NCI-H1694 treated with DMSO at 0.1 percent for 48 hours (cell line): ENCODE measurements around the gene ESR2.
"Not testable (repeated sequence)": the region's sequence is repeated elsewhere in the genome, so short reads cannot be mapped to it uniquely, and the experiment has no call there.

ENCODE experiments used
- DNase-seq: peaks from one replicate; lab custom pipeline; 2025; lab: John Stamatoyannopoulos, UW

ESR2 gene

GRCh38 chr14:64196814-64197411 is 97.3 kb downstream of the ESR2 start:
- DNase-seq = peak; percentile 88

GRCh38 chr14:64196056-64196455 is 98.1 kb downstream of the ESR2 start:
- DNase-seq = no peak

- DNase-seq = no peak
Observed at GRCh38 chr14:64195199-64195598, 99.0 kb downstream of the ESR2 start.

GRCh38 chr14:64194404-64194803 is 99.8 kb downstream of the ESR2 start:
- DNase-seq = no peak

- DNase-seq = no peak
Observed at GRCh38 chr14:64193821-64194220, 100.3 kb downstream of the ESR2 start.

- no peak for DNase-seq
Observed at GRCh38 chr14:64191756-64192155, 102.4 kb downstream of the ESR2 start.

- DNase-seq = no peak
Observed at GRCh38 chr14:64190974-64191502, 103.1 kb downstream of the ESR2 start.

- no peak for DNase-seq
Observed at GRCh38 chr14:64187331-64187730, 106.8 kb downstream of the ESR2 start.

- DNase-seq = no peak
Observed at GRCh38 chr14:64186231-64187129, 107.7 kb downstream of the ESR2 start.

- DNase-seq = no peak
Observed at GRCh38 chr14:64185184-64185583, 109.0 kb downstream of the ESR2 start.

GRCh38 chr14:64184103-64184729 is 110.0 kb downstream of the ESR2 start:
- DNase-seq = no peak

- DNase-seq = not testable (repeated sequence)
Observed at GRCh38 chr14:64182908-64183307, 111.3 kb downstream of the ESR2 start.

GRCh38 chr14:64178814-64179213 is 115.4 kb downstream of the ESR2 start:
- DNase-seq = no peak

GRCh38 chr14:64176330-64176729 is 117.8 kb downstream of the ESR2 start:
- no peak for DNase-seq

- no peak for DNase-seq
Observed at GRCh38 chr14:64174922-64175782, 119.0 kb downstream of the ESR2 start.

- no peak for DNase-seq
Observed at GRCh38 chr14:64170181-64170580, 124.0 kb downstream of the ESR2 start.

GRCh38 chr14:64159588-64159987 is 134.6 kb downstream of the ESR2 start:
- DNase-seq = no peak

- DNase-seq = no peak
Observed at GRCh38 chr14:64158608-64159007, 135.6 kb downstream of the ESR2 start.

GRCh38 chr14:64149921-64150320 is 144.2 kb downstream of the ESR2 start:
- DNase-seq = no peak

GRCh38 chr14:64147126-64147790 is 146.9 kb downstream of the ESR2 start:
- no peak for DNase-seq

- peak; percentile 5 for DNase-seq
Observed at GRCh38 chr14:64137657-64138290, 156.4 kb downstream of the ESR2 start.
